Measurements from ENCODE around the gene TCERG1L.

Gene TCERG1L

DNA sequence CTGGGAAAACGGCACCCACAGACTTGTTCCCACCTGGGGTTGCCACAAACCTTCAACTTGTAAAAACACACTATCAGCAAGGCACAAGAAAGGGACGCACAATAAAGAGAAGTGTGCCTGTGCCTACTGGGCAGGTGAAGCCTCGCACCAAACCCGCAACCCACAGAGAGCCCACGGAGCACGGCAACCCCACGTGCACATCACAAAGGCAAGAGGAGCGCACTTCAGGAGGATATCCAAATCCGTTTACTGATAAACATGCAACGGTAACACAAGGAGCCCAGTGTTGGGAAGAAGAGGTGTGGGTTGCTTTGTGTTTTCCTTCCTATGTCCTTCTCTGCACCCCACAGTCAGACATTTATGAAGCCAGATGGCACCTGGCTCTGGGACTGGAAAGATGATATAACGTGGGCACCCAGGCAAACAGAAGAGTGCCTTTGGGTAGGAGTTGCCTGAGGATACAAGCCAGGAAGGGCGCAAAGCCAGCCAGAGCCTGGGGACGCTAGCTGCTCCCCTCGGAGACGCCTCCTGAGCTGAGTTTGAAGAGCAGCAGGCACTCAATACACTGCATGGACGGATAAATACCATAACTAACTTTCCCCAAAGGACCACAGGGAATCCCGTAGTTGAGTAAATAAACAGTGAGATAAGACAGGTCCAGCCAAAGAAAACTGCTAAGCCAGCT lies 41.6 kb downstream of the TCERG1L start:
- no peak for DNase-seq

DNA sequence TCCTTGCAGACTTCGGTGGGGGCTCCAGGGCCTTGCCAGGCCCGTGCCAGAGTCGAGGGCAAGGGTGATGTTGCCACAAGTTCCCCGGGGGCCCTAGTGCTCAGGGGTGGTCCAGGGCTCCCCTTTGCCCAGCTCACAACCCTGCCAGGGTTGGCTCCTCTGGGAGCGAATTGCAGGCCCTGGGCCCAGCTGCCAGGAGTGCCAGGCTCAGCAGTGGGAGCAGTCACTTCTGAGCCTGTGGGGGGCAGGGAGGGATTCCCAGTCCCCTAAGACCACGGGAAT lies 43.8 kb downstream of the TCERG1L start:
- DNase-seq, result no peak

DNA sequence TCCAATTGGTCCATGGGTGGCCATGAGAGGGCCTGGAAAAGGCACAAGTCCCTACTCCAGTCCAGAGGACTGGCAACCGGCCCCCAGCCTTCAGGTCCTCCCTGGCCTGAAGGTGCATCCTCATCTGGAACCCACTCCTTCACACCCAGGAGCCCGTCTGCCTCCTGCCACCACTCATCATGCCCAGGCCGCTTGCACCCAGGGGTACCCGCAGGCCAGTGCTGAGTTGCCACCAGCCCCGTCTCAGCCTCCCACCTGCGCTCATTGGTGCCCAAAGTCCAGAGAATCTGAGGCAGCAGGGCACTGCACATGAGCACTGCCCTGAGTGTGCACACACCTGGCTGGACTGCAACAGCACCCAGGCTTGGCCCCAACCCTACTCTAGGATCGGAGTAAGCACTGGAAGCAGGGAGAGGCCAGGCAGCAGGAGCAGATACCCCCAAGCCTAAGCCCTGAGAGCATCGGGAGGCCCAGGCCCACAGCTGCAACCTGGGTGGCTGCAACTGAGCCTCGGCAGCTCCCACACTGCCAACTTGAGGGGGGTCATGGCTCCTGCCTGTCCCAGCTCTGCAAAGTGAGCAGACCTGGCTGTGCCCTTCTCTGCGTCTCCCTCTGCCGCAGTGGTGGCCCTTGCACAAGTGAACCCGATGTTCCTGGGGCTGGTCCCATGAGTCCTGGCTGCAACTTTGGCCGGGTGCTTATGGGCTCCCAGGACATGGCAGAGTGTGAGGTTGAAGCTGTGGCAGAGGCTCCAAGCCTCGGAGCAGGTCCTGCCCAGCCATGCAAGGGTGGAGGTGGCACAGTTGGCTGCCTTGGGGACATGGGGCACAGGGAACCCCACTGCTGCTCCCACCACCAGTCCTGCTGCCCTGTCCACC lies 44.3 kb downstream of the TCERG1L start:
- no peak for DNase-seq

DNA sequence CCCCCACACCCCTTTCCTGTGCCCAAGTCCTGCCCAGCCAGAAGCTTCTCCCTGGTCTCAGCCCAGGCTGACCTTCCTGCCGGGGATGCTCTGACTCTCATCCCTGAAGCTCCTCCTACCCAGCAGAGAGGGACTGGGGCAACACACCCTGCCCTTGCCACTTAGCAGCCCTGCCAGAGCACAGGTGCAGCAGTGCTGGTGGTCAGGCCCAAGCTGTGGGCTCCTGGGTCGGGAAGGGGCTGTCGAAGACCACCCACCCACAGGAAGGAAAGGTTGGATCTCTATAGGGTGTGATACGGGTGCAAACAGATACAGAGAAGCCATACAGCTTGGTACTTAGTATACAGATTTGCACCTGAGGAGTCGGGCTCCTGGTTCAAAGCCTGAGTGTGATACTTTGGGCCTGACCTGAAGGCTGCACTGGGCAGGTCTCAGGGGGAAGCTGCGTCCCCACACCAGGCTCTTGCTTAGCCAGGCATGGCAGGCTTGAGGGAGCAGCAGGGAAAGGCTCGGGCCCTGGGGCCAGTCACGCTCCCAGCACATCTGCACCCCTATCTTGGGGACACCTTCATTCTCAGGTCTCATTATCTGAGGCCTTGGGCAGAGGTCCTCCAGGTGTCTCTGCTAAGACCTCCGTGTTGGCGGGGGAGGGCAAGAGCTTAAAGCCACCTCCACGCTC lies 47.3 kb downstream of the TCERG1L start:
- DNase-seq, result peak; percentile 4

DNA sequence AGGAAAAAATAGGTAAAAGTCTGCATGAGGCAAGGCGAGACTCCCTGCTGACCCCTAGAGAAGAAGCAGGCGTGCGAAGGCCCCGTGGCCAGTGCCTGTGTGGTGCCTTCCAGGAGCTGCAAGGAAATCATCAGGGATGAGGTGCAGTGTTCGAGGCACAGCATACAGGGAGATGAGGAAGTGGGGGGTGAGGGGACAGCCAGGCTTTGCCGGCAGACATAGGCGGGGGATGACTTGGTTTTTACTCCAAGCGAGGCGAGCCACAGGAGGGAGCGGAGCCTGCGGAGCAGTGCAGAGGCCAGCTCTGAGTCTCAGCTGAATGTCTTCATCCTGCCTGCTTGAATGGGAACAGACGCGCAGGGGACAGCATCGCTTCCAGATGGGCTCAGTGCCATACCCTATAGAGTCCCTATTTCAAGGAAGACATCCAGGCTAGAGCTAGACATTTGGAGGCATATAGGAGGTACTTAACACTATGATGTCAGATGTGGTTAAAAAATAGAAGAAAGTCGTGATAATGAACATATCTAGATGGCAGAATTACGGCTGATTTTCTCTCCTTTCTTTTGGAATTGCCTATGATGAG lies 49.5 kb downstream of the TCERG1L start:
- no peak for DNase-seq

DNA sequence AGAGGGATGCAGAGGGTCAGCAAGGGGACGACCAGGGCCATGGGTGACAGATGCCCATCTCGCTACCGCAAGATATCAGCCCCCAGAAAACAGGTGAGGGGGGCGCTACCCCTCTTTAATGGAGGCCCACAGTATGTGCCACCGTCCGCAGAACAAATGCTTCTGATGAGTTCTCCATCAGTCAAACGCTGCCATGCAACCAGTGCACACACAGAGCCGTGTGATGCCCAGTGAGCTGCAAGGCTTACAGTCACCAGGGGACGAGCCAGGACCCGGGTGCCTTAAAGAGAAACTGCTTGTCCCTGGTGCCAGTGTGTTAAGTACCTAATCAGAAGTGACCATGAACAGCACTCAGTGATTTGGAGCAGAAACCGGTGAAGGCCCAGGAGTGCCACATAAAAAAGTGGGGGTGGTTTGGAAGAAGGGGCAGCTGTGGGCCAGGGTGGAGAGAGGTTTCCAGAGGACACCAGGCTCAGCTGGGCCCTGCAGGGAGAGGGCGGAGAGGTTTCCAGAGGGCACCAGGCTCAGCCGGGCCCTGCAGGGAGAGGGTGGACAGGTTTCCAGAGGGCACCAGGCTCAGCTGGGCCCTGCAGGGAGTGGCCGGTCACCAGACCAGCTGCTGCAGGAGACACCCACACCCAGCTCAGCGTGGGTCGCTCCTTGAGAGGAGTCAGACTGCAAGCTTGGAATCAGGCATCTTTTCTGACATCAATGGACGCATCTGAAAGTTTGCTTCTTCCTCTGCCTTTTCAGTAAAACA lies 50.9 kb downstream of the TCERG1L start:
- no peak for DNase-seq

DNA sequence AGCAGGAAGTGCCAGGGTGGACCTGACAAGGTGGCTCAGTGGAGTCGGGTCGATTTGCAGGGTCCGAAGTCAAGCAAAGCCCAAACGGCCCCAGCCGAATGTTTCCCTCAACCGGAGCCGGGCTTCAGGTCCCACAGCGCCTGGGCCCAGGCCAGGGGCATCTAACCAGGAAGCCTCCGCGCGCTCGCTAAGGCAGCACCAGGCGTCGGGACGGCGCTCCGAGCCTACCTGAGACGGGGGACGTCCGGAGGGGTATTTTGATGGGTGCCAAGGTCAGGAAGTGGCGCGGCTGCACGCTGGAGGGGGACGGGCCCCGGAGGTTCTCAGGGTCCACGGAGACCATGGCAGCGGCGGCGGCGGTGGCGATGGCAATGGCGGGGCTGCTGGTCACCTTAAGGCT lies 51.5 kb downstream of the TCERG1L start:
- no peak for DNase-seq

DNA sequence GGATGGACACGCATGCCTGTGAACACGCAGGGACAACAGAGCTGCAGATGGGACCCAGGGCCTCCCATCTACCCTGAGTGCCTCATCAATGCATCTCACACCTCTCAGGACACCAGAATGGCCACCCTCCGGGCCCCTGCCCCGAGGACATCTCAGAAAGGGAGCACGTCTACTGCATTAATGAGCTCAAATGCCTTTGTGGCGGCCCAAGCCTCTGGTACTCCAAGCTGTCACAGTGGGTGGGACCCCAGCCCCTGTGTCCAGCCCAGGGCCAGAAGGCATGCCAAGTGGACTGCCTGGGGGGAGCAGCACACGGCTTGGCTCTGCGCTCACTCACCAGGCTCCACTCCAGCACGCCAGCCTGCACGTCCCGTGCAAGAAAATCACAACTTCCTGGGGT lies 52.0 kb downstream of the TCERG1L start:
- DNase-seq, result no peak

DNA sequence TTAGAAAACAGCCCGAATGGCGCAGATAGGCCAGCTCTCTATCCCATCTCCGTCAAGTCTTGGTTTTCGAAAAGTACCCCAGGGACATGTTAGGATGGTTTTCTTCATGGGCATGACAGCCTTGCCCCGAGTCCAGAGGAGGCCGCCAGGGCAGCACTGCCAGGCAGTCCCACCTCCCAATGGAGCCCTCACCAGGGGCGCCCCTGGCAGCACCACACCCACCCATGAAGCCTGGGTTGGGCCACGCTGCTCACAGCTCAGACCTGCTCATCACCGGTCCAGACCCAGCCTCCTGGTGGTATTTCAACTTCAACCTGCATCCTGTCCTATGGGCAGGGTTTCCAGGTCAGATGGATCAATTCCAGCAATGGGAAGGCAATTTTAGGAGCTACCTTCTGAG lies 53.3 kb downstream of the TCERG1L start:
- no peak for DNase-seq

DNA sequence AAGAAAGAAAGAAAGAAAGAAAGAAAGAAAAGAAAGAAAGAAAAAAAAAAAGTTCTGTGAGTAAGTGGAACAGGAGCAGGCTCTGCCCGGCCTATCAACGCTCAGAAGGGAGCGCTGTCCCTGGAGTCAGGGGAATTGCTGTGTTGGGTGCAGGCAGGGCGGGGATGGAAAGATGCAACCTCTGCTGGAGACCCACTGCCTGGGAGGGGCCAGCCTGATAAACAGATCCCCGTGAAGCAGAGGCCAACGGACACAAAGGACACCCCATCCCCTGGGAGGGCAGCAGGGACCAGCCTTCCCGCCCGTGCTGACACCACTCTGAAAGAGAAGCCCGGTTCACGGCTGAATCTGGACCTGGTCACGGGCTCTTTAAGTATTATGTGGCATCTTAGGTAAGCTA lies 54.5 kb downstream of the TCERG1L start:
- DNase-seq, result no peak

DNA sequence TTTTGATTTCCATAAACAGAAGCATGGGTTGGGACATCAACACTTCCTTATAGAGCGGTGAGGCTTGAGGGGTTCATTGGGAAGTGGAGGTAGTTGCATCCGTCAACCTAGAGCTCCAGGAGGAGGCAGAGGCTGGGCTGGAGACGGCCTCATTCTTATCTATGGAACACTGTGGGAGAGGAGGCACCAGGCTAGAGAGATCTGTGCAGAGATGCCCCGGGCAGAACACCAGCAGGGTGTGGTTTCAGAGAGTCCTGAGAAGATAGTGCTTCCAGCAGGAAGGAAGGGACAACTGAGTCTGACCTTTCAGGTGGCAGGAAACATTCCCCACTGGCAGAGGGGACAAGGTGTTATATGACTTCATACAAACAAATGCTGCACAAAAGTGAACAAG lies 56.7 kb downstream of the TCERG1L start:
- no peak for DNase-seq

DNA sequence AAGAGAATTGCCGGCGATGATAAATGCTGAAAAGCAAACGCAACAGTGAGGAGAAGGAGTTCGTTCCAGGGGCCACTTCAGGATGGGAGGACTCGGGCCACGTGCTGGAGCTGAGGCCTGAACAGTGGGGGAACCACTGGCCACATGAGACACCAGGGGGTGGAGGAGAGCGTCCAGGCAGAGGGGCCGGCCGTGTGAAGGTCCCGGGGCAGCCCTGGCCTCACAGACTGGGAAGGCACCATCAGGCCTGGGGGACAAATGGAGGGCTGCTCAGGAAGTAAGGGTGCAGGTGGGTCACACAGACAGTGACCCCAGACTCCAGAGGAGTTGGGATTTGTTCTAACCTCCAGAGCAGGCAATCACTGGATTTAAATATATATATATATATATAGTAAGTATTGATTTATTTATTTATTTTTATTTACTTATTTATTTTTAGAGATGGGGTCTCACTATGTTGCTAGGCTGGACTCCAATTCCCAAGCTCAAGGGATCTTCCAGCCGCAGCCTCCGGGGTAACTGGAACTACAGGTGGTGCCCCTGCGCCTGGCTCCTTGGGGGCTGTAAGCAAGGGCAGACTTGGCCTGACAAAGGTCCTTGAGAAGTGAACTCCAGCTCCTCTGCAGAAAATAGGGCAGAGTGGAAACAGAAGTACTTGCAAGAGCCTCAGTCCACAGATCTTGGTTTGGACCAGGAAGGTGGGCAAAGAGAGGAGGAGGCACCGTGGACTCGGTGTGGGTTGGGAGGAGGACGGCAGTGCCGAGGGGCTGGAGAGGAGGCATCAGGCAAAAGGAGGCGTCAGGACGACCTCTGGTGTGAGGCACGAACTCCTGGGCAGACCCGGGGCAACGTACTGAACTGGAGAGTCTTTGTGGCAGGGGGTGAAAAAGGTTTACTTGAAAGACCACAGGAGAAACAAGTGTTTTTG lies 57.3 kb downstream of the TCERG1L start:
- DNase-seq, result no peak

DNA sequence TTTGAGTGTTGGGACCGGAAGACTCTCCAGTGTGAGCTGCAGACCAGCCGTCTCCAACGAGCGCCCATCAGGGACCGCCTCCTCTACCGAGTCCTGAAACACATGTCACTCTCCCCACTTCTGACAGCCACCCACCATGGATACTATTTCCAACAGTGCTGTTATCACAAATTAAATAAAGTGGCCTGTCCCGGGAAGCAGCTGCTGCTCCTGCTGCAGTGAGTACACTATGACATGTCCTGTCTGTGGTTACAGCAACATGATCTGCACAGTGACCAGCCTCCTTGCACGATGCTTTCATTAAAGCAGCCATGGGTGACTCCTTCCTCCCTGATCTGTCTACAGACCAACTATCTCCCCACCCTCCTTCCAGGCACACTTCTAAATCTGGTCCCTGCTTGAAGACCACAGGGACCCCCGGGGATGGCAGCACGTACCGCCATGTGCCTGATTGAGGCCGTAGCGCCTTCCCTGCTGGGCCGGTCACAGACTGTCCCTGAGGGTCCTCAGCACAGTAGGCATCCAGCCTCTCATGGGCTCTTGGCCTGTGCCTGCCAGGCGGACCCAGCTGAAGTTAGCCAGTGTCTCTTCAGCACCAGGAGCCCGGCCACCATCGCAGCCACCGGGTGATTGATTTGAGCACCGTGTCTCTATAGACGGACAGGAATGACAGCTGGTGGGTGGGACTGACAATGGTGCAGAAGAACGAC lies 58.8 kb downstream of the TCERG1L start:
- no peak for DNase-seq

DNA sequence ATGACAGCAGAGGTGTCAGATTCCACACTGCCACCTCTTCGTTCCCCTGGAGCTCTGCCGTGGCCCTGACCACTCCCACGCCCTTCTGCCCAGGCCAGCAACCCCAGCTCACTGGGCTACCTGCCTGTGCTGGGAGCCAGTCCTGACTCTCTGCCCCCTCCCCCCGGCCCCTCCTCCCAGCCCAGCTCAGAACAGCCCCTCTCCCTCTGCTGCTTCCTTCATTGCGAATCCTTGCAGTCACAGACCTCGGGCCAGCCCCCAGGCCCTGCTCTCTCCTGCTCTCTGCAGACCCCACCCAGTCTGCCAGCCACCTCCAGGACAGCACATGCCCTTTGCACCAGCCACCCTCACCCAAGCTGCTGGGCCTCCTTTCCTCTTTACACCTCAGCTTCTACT lies 60.4 kb downstream of the TCERG1L start:
- DNase-seq, result no peak

DNA sequence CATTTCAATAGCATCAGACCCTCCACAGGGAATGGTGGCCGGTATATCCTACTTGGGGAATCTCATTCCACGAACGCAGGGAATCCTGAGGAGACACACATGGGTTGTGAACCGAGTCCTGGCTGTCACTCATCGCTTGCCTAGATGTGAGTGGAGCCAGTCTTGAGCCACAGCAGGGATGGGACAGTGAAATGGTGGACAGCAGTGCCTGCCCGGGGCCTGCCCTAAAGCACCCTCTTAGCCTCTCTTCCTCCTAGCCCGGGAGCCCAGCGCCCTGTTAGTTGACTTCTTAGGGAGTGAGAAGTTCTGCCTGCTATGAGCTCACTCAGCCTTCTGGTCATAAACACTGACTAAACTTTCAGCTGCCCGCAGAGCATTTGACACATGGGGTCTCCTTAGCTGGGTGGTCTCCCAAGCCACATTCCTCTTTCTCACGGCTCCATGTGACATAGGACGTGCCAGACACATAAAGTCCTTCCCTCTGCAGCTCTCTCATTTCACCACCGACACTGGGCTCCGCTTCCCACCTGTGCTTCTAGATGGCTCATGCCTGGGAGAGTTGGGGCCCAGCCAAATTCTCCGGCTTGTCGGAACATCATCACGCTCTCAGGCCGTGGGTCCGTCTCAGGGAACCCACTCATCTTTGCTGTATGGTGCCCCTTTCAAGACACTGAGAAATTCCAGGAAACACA lies 60.9 kb downstream of the TCERG1L start:
- DNase-seq, result no peak

DNA sequence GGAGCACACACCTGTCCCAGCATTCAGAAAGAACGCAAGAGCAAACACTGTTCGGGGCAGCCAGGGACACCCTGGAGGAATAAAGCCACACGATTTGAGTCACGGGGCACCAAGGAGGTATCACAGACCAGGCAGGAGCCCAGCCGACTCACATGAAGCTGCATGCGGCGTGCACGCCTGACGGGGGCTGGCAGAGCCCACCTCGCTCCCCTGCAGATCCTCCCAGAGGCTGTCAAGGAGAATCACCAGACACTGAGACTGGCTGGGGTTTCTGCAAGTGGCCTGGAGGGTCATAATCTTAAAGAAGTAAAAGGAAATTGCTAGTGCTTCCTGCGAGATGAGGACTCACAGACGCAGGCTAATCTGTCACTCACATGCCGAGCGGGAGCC lies 61.6 kb downstream of the TCERG1L start:
- no peak for DNase-seq

DNA sequence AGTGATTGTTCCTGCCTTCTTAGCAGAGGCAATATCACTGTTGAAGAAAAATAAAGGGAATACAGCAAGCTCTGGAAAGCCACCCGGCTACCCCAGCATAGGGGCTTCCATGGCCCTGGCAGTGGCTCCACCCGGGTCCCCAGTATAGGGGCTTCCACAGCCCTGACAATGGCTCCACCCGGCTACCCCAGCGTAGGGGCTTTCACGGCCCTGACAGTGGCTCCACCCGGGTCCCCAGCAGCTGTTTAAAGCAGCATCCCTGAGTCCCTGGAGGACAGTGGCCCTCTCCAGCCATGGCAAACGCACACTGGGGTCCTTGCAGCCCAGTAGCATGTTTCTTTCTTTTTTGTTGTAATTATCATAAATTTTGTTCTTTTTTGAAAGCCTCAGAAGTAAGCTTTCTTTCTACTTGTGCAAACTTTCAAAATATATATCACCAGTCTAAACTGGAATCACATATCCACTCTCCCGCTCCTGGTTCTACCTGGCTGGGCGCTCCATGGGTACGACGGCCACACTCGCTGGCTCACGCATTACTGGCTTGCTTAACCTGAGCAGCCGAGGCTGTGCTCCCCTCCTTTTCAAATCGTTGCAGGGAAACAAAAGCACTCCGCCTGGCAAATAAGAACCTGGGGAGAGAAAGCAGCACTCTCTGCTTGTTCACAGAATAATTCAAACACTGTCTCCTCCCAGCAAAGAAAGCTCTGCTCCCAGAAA lies 62.1 kb downstream of the TCERG1L start:
- DNase-seq, result no peak

DNA sequence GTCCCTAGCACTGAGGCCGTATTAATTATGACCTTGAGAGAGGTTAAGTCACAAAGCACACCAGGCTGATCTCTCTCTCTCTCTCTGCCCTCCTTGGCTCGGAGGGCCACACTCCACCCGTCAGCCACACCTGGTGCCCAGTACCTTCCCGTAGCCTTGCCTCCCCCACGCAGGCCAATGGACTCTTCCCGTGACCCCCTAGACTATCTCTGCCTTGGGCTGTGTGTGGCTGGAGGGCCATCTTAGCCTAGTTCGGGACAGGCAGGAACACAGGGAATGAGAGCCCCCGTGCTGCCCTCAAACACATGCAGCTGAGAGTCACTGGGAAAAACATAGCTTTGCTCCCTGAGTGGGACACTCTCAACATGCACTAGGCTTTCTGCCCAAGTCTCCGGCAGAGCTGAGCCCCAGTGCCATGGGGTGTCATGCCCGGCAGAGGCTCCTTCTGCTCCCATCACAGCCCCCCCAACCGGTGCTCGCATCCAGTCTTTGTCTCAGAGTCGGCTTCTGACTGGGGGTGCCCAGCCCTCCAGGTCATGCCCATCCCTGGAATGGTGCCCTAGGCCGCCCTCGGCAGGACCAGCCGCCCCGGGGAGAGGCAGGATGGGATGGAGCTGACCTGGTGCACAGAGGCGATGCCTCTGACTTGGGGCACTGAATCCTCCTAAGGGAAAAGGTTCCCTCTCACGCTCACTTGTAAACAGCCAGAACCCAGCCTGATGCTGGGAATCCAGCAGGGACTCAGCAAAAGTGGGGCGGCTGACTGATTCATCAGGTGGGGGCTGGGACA lies 63.0 kb downstream of the TCERG1L start:
- DNase-seq, result no peak

DNA sequence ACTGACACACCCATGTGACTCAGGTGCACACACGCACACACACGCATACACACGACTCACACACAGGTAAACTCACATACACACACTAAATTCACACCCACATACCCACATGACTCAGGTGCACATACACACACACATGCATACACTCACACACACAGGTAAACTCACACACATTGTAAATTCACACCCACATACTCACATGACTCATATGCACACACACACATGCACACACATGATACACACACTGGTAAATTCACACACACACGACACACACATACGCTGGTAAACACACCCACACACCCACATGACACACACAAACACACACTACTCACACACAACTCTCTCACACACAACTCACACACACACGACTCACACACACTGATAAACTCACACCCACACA lies 63.6 kb downstream of the TCERG1L start:
- DNase-seq, result no peak
